ENCODE results near the gene VWA5B2.

VWA5B2 gene

GRCh38 chr3:184272269-184272668 is 42.9 kb downstream of the VWA5B2 start:
- no peak for DNase-seq (ENCODE audit: extremely low read depth in 1 of 2, low read depth in 1 of 2)

GRCh38 chr3:184275381-184275701 is 46.0 kb downstream of the VWA5B2 start:
- no peak for DNase-seq (ENCODE audit: extremely low read depth in 1 of 2, low read depth in 1 of 2)

- DNase-seq (ENCODE audit: extremely low read depth in 1 of 2, low read depth in 1 of 2): no peak
Observed at GRCh38 chr3:184275961-184276910, 46.9 kb downstream of the VWA5B2 start, which contains the start of gene ECE2. ECE2 (plus strand) TSS chr3:184276022; CDS start chr3:184276154, 132 bp downstream.

- DNase-seq (ENCODE audit: extremely low read depth in 1 of 2, low read depth in 1 of 2): no peak
Observed at GRCh38 chr3:184277366-184277765, 48.0 kb downstream of the VWA5B2 start.

GRCh38 chr3:184282941-184283340 is 53.6 kb downstream of the VWA5B2 start:
- no peak for DNase-seq (ENCODE audit: extremely low read depth in 1 of 2, low read depth in 1 of 2)

GRCh38 chr3:184283681-184284080 is 54.3 kb downstream of the VWA5B2 start:
- DNase-seq (ENCODE audit: extremely low read depth in 1 of 2, low read depth in 1 of 2): no peak

GRCh38 chr3:184284696-184285095 is 55.3 kb downstream of the VWA5B2 start:
- no peak for DNase-seq (ENCODE audit: extremely low read depth in 1 of 2, low read depth in 1 of 2)

- DNase-seq (ENCODE audit: extremely low read depth in 1 of 2, low read depth in 1 of 2): peak in 1 of 2 donors; percentile 25
Observed at GRCh38 chr3:184289426-184289938, 60.1 kb downstream of the VWA5B2 start.

GRCh38 chr3:184290331-184290730 is 60.9 kb downstream of the VWA5B2 start:
- DNase-seq (ENCODE audit: extremely low read depth in 1 of 2, low read depth in 1 of 2): no peak

- no peak for DNase-seq (ENCODE audit: extremely low read depth in 1 of 2, low read depth in 1 of 2)
Observed at GRCh38 chr3:184291044-184291737, 61.8 kb downstream of the VWA5B2 start.
